K562 (cell line): ENCODE results near the gene ESR2. TPM values are rescaled to one million over a fixed set of nuclear protein-coding genes. Genes with fewer than 3 reads are reported as not detected.

Source experiments
- ATAC-seq: fragments of 200-7000 bp; cut with Tn5 transposase; 3 replicates; pipeline ENCODE4 v1.9.1; 2020; ENCODE audit warnings: moderate library complexity
- BruUV-seq: library from RNA; stranded (reverse); fragments of 400-500 nt; replicated peaks from 2 replicates; lab custom pipeline; 2021; lab: Mats Ljungman, UMichigan
- CTCF ChIA-PET: fragments of 300-600 bp; formaldehyde crosslinking; extraction: SDS; loops from one replicate; lab custom pipeline; 2021; ENCODE audit warnings: low intra/inter-chr PET ratio; lab: Yijun Ruan, JAX
- POLR2A ChIA-PET: fragments of 300-600, 350-650 bp; sonication (Branson Sonifier 250); formaldehyde crosslinking; extraction: SDS; loops from one replicate; lab custom pipeline; 2021; ENCODE audit warnings: antibody characterized with exemption, inconsistent platforms; lab: Yijun Ruan, JAX
- DNase-seq, 4 experiments: peaks; one replicate each; pipeline versions ENCODE4 v3.0.0 to v3.0.0-alpha.2; 2011 to 2018; ENCODE audit warnings: low spot score in 3 of 4, mixed read lengths in 3 of 4; ENCODE audit errors: extremely low read depth in 1 of 4
- FAIRE-seq: peaks from 2 replicates; lab custom pipeline; 2011; peaks lifted over from hg19 to GRCh38; lab: Jason Lieb, UNC
- H2AFZ ChIP-seq: 2 replicates; pipeline ENCODE4 v1.6.0; 2011; ENCODE audit warnings: low read depth, low read length, control low read depth, inconsistent platforms
- H3K27ac ChIP-seq: fragments of 200-600 bp; 3 replicates; pipeline ENCODE4 v1.8.0; 2011; ENCODE audit warnings: low read depth, mild to moderate bottlenecking, control low read depth, inconsistent platforms, low read length, moderate library complexity, mixed read lengths; ENCODE audit errors: extremely low read depth
- H3K27me3 ChIP-seq, 2 experiments: fragments of 300-600 bp in 1 of 2; 2 replicates in 1 of 2; 3 replicates in 1 of 2; pipeline versions ENCODE4 v1.6.0 to v1.8.0; 2011; ENCODE audit warnings: inconsistent platforms in 2 of 2, low read length in 2 of 2, mild to moderate bottlenecking in 1 of 2, mixed read lengths in 1 of 2, moderate library complexity in 1 of 2; ENCODE audit not compliant: control insufficient read depth in 2 of 2, insufficient read depth in 2 of 2
- H3K36me3 ChIP-seq: fragments of 300-600 bp; 3 replicates; pipeline ENCODE4 v1.8.0; 2011; ENCODE audit warnings: mild to moderate bottlenecking, low read length, inconsistent platforms; ENCODE audit not compliant: control insufficient read depth, insufficient read depth
- H3K4me1 ChIP-seq, 2 experiments: fragments of 200-600 bp in 1 of 2; replicated peaks in 1 of 2; 2 replicates in 1 of 2; 3 replicates in 1 of 2; pipeline versions ENCODE4 v1.5.1 to v1.8.0; 2011; ENCODE audit warnings: inconsistent platforms in 2 of 2, low read length in 2 of 2, mild to moderate bottlenecking in 1 of 2, mixed read lengths in 1 of 2, moderate library complexity in 1 of 2; ENCODE audit not compliant: control insufficient read depth in 2 of 2, insufficient read depth in 2 of 2
- H3K4me2 ChIP-seq: 2 replicates; pipeline ENCODE4 v1.6.1; 2011; ENCODE audit warnings: low read length, control low read depth, inconsistent platforms, mixed read lengths; ENCODE audit not compliant: insufficient read depth
- H3K4me3 ChIP-seq: fragments of 200-600 bp; sonication (generic), shearing (Covaris generic); 2 replicates; pipeline ENCODE4 v1.5.1; 2016; ENCODE audit warnings: control low read depth, inconsistent platforms
- H3K79me2 ChIP-seq: fragments of 200-600 bp; 3 replicates; pipeline ENCODE4 v1.8.0; 2011; ENCODE audit warnings: low read length, inconsistent platforms; ENCODE audit not compliant: control insufficient read depth, insufficient read depth
- H3K9ac ChIP-seq, 2 experiments: 2 replicates each; pipeline versions ENCODE4 v1.6.0 to v1.6.1; 2011; ENCODE audit warnings: low read depth in 2 of 2, low read length in 2 of 2, control low read depth in 1 of 2, inconsistent platforms in 1 of 2, mild to moderate bottlenecking in 1 of 2, mixed read lengths in 1 of 2; ENCODE audit not compliant: insufficient read depth in 1 of 2
- H3K9me1 ChIP-seq: one replicate; pipeline ENCODE4 v1.6.0; 2011; ENCODE audit warnings: inconsistent platforms, mild to moderate bottlenecking, low read length, moderate library complexity; ENCODE audit not compliant: control insufficient read depth, insufficient read depth
- H3K9me3 ChIP-seq: replicated peaks from 2 replicates; pipeline ENCODE4 v1.5.1; 2011; ENCODE audit warnings: low read depth, low read length, inconsistent platforms; ENCODE audit not compliant: control insufficient read depth, insufficient read depth
- H4K20me1 ChIP-seq: replicated peaks from 2 replicates; pipeline ENCODE4 v1.6.1; 2011; ENCODE audit warnings: low read length, inconsistent platforms, mixed read lengths; ENCODE audit not compliant: control insufficient read depth, insufficient read depth
- BRF1 ChIP-seq: IDR thresholded peaks from 3 replicates; pipeline ENCODE4 v1.6.1; 2011; ENCODE audit warnings: borderline replicate concordance, mild to moderate bottlenecking; ENCODE audit not compliant: insufficient read length; ENCODE audit errors: extremely low read depth
- CBX8 ChIP-seq: fragments of 200-600 bp; sonication (generic); IDR thresholded peaks from 2 replicates; pipeline ENCODE4 v1.6.1; 2012; ENCODE audit warnings: borderline replicate concordance, mixed run types, low read depth, mild to moderate bottlenecking, moderate library complexity, mixed read lengths, low read length, control low read depth, inconsistent platforms; ENCODE audit not compliant: poor library complexity, severe bottlenecking; ENCODE audit errors: extremely low read depth
- CREB1 ChIP-seq, 2 experiments: sonication (generic) in 1 of 2; formaldehyde crosslinking in 1 of 2; IDR thresholded peaks; 2 replicates each; pipeline versions ENCODE4 v1.6.1 to v1.8.0; 2012 to 2022; ENCODE audit warnings: inconsistent platforms in 1 of 2, mild to moderate bottlenecking in 1 of 2, missing genetic modification reagents in 1 of 2, moderate library complexity in 1 of 2
- EZH2 ChIP-seq: IDR thresholded peaks from 2 replicates; pipeline ENCODE4 v1.6.1; 2012; ENCODE audit warnings: low read depth, mild to moderate bottlenecking, inconsistent platforms, low read length, borderline replicate concordance
- HNRNPK ChIP-seq: fragments of 200-400 bp; formaldehyde crosslinking; IDR thresholded peaks from one replicate; pipeline ENCODE4 v1.6.1; 2018; ENCODE audit warnings: mild to moderate bottlenecking, low read depth, low read length; ENCODE audit not compliant: poor library complexity, severe bottlenecking
- HNRNPUL1 ChIP-seq: fragments of 200-400 bp; formaldehyde crosslinking; IDR thresholded peaks from 2 replicates; pipeline ENCODE4 v1.6.1; 2017; ENCODE audit warnings: low read length
- ILK ChIP-seq: fragments of 450-650 bp; IDR thresholded peaks from 2 replicates; pipeline ENCODE4 v1.6.1; 2016; ENCODE audit warnings: missing genetic modification characterization, low read depth, mild to moderate bottlenecking, missing compliant biosample characterization, moderate library complexity, borderline replicate concordance
- IRF2 ChIP-seq: sonication (generic); formaldehyde crosslinking; IDR thresholded peaks from 2 replicates; pipeline ENCODE4 v1.8.1; 2022; ENCODE audit warnings: mild to moderate bottlenecking, missing genetic modification reagents
- KAT8 ChIP-seq: fragments of 450-650 bp; IDR thresholded peaks from 2 replicates; pipeline ENCODE4 v1.6.1; 2016; ENCODE audit warnings: low read depth, mild to moderate bottlenecking
- MCM2 ChIP-seq: fragments of 450-650 bp; IDR thresholded peaks from 2 replicates; pipeline ENCODE4 v1.6.1; 2017; ENCODE audit warnings: low read depth, mild to moderate bottlenecking
- PCBP2 ChIP-seq: fragments of 200-400 bp; formaldehyde crosslinking; IDR thresholded peaks from 2 replicates; pipeline ENCODE4 v1.6.1; 2018; ENCODE audit warnings: low read length, low read depth, mild to moderate bottlenecking, moderate library complexity; ENCODE audit not compliant: poor library complexity, severe bottlenecking
- PHF8 ChIP-seq: fragments of 200-600 bp; sonication (generic); IDR thresholded peaks from 2 replicates; pipeline ENCODE4 v1.6.1; 2012; ENCODE audit warnings: mixed run types, mild to moderate bottlenecking, inconsistent platforms, low read length, moderate library complexity, borderline replicate concordance
- POLR2AphosphoS5 ChIP-seq: IDR thresholded peaks from 2 replicates; pipeline ENCODE4 v1.6.1; 2011; ENCODE audit warnings: mild to moderate bottlenecking, low read depth, low read length, moderate library complexity; ENCODE audit not compliant: control insufficient read depth, insufficient read depth
- POU5F1 ChIP-seq: fragments of 150-350 bp; IDR thresholded peaks from 2 replicates; pipeline ENCODE4 v1.6.1; 2014; ENCODE audit warnings: borderline replicate concordance, low read length, low read depth, mild to moderate bottlenecking; ENCODE audit not compliant: partially characterized antibody
- PPARD ChIP-seq: fragments of 250-450 bp; sonication (Bioruptor Pico); IDR thresholded peaks from 2 replicates; pipeline ENCODE4 v1.8.0; 2022; ENCODE audit warnings: inconsistent platforms, mild to moderate bottlenecking, moderate library complexity
- RUNX1 ChIP-seq: sonication (generic); IDR thresholded peaks from 2 replicates; pipeline ENCODE4 v1.6.1; 2016; ENCODE audit warnings: antibody characterized with exemption, low read depth
- SAFB2 ChIP-seq: fragments of 200-400 bp; formaldehyde crosslinking; IDR thresholded peaks from 2 replicates; pipeline ENCODE4 v1.6.1; 2018; ENCODE audit warnings: borderline replicate concordance, low read length, low read depth, moderate library complexity; ENCODE audit not compliant: severe bottlenecking
- STAT5B ChIP-seq: fragments of 250-450 bp; sonication (Bioruptor Pico); IDR thresholded peaks from 2 replicates; pipeline ENCODE4 v1.8.0; 2021; ENCODE audit warnings: mild to moderate bottlenecking, inconsistent platforms
- TSC22D4 ChIP-seq: fragments of 450-650 bp; IDR thresholded peaks from 2 replicates; pipeline ENCODE4 v1.6.1; 2016; ENCODE audit warnings: missing genetic modification characterization, missing biosample characterization, control low read depth
- ZKSCAN1 ChIP-seq: fragments of 150-350 bp; IDR thresholded peaks from 2 replicates; pipeline ENCODE4 v1.6.1; 2016; ENCODE audit warnings: low read depth, low read length
- ZNF197 ChIP-seq: fragments of 200-800 bp; sonication (Bioruptor generic); IDR thresholded peaks from 2 replicates; pipeline ENCODE4 v1.6.1; 2016; ENCODE audit warnings: low read depth, missing genetic modification characterization, missing compliant biosample characterization
- ZNF280B ChIP-seq: fragments of 250-450 bp; sonication (Bioruptor Pico); IDR thresholded peaks from 2 replicates; pipeline ENCODE4 v1.5.1; 2021; ENCODE audit warnings: mild to moderate bottlenecking
- ZNF551 ChIP-seq: fragments of 250-450 bp; sonication (Bioruptor Pico); IDR thresholded peaks from 2 replicates; pipeline ENCODE4 v1.5.0; 2021; ENCODE audit warnings: mild to moderate bottlenecking, moderate library complexity
- WGBS: fragments of 100-300 bp; shearing (Covaris generic); methylation state at CpG from one replicate; pipeline ENCODE4 v1.1.6; 2016; ENCODE audit warnings: low coverage, mixed read lengths; ENCODE audit not compliant: insufficient coverage; ENCODE audit errors: missing lambda C conversion rate; 5-methylcytosine and 5-hydroxymethylcytosine counted together
- in situ Hi-C: fragments of 300-500 bp; cut with MboI; formaldehyde crosslinking; loops from 4 replicates; pipeline ENCODE4 v1.15.0; 2018; ENCODE audit warnings: inconsistent platforms, mixed read lengths
- intact Hi-C: fragments of 100-400 bp; cut with micrococcal nuclease; formaldehyde crosslinking; loops from 2 replicates; pipeline ENCODE4 v1.14.2; 2022
- polyA plus RNA-seq, 8 experiments: library from polyadenylated mRNA; depleted of rRNA in 4 of 8; stranded (reverse) in 5 of 8; unstranded in 3 of 8; fragments of >200 nt; fragmentation: Nextera tagmentation in 2 of 8; fragmentation: Illumina TruSeq in 1 of 8; extraction: Ambion mirVana in 2 of 8; extraction: Trizol in 1 of 8; gene quantifications; 2 replicates each; pipeline versions ENCODE4 v1.2.1 to v1.2.3, GENCODE V29; 2011 to 2014; ENCODE audit warnings: inconsistent platforms in 1 of 8, missing spikeins in 1 of 8
- total RNA-seq, 7 experiments: library from RNA; depleted of rRNA in 6 of 7; stranded (reverse); fragments of >200 nt in 6 of 7; fragmentation: Illumina TruSeq in 2 of 7; extraction: Trizol in 2 of 7; gene quantifications; 2 replicates each; pipeline versions ENCODE4 v1.2.1 to v1.2.3, GENCODE V29; 2011 to 2021; ENCODE audit warnings: low replicate concordance in 1 of 7

Gene ESR2
- total and polyA plus RNA-seq, 9 of the 15 experiments (the other 6 are each of a cell fraction or from before 2014, with no cell fraction given): 0.07 to 3.8 (median 2.0) TPM

- POLR2A ChIA-PET: no interaction called here
- FAIRE-seq: no peak
- no TSS peak for BruUV-seq
Observed at GRCh38 chr14:64245491-64245890, 48.7 kb downstream of the ESR2 start.

GRCh38 chr14:64244279-64244678 lies 49.9 kb downstream of the ESR2 start:
- intact Hi-C loops: no loop called here
- no peaks in the 10 kb centered on the region for H3K27me3 ChIP-seq
- CTCF ChIA-PET: no interaction called here
- no peak for FAIRE-seq
- H3K27ac ChIP-seq: no peak overlapping the region
- no peaks in the 10 kb centered on the region for H3K79me2 ChIP-seq
- no peaks in the 10 kb centered on the region for H3K4me1 ChIP-seq
- no peaks in the 10 kb centered on the region for H3K36me3 ChIP-seq
- WGBS: 43% methylated on average over 4 of the region's 4 CpGs
- H2AFZ ChIP-seq: no peak overlapping the region
- H3K4me3 ChIP-seq: no peak overlapping the region
- no peak overlapping the region for H3K4me2 ChIP-seq
- no peaks in the 10 kb centered on the region for H3K9me1 ChIP-seq
- in situ Hi-C loops: no loop called here
- no peaks in the 10 kb centered on the region for H4K20me1 ChIP-seq
- BruUV-seq: no TSS peak
- POLR2A ChIA-PET: no interaction called here
- H3K9me3 ChIP-seq: no peaks in the 10 kb centered on the region
- DNase-seq: no peak
- H3K9ac ChIP-seq: no peak overlapping the region
- no peak for ATAC-seq
- TF ChIP-seq MCM2 (no peak), PHF8 (no peak), POLR2AphosphoS5 (no peak), EZH2 (no peak), ZNF551 (CRISPR knock-in tag) (no peak), HNRNPUL1 (no peak), POU5F1 (no peak), STAT5B (CRISPR knock-in tag) (no peak), RUNX1 (no peak), BRF1 (no peak), ILK (tag) (no peak), ZNF280B (CRISPR knock-in tag) (no peak)

More at GRCh38 chr14:64245491-64245890, 48.7 kb downstream of the ESR2 start:
- no peak overlapping the region for H3K9ac ChIP-seq
- DNase-seq: no peak
- no peak overlapping the region for H2AFZ ChIP-seq
- no peaks in the 10 kb centered on the region for H4K20me1 ChIP-seq
- no peaks in the 10 kb centered on the region for H3K27me3 ChIP-seq
- 66% methylated on average over 4 of the region's 4 CpGs for WGBS
- H3K27ac ChIP-seq: no peak overlapping the region
- no peak overlapping the region for H3K4me2 ChIP-seq
- no peaks in the 10 kb centered on the region for H3K36me3 ChIP-seq
- CTCF ChIA-PET: no interaction called here
- H3K79me2 ChIP-seq: no peaks in the 10 kb centered on the region
- no peak for TF ChIP-seq TSC22D4 (tag)
- TF ChIP-seq IRF2 (CRISPR knock-in tag): no peak
- no peak for TF ChIP-seq PCBP2
- TF ChIP-seq PPARD: no peak
- TF ChIP-seq CBX8: no peak
- TF ChIP-seq HNRNPK: no peak
- TF ChIP-seq SAFB2: no peak
- TF ChIP-seq ZKSCAN1: no peak
- TF ChIP-seq CREB1 (IDR thresholded peaks at IDR 0.05): no peak
- TF ChIP-seq CREB1 (CRISPR knock-in tag; IDR thresholded peaks at IDR 0.05): no peak
- no peak for TF ChIP-seq ZNF197 (CRISPR knock-in tag)
- TF ChIP-seq KAT8: no peak
- H3K4me1 ChIP-seq: no peaks in the 10 kb centered on the region
- no peak for ATAC-seq
- H3K9me3 ChIP-seq: no peaks in the 10 kb centered on the region
- in situ Hi-C loops (no loop called here), intact Hi-C loops (no loop called here)
- no peaks in the 10 kb centered on the region for H3K9me1 ChIP-seq
- H3K4me3 ChIP-seq: no peak overlapping the region
